Measurements from ENCODE around the gene PTPRJ.

DNA sequence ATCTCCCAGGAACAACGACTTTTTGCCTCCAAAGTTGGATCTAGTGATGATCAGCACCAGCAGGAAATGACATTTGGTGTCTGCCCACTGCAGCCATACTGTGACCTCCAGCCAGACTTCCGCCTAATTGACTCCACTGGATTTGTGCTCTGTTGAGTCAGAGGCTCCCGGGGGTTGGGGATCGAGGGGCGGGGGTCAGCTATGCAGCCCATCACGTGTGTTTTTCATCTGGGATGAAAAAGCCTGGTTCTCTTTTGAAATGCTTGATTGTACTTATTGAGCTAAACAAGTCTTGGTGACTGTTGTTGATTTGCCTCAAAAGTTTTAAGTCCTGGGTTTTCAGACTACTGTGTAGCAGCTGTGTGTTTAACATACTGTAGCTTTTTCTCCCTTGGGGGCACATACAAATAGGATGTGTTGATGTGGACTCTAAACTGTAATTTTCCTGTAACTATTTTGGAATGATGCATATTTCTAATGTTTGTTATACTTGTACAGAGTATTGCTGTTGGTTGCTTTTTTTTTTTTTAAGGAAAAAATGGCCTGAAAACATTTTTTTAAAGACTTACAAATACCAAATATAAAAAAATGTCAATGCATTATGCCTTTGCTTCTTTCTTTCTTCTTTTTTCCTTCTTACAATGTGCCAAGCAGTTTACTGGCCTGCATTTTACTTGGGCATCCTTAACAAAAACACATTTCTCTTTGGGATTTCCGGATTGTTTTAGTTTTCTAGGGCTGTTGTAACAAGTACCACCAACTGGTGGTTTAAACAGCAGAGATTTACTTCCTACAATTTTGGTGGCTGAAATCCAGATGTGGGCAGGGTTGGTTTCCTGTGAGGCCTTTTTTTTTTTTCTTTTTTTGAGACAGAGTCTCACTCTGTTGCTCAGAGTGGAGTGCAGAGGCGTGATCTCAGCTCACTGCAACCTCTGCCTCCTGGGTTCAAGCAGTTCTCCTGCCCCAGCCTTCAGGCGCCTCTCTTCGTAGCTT lies 190.2 kb downstream of the PTPRJ start:
- TF ChIP-seq, protein P1, sequence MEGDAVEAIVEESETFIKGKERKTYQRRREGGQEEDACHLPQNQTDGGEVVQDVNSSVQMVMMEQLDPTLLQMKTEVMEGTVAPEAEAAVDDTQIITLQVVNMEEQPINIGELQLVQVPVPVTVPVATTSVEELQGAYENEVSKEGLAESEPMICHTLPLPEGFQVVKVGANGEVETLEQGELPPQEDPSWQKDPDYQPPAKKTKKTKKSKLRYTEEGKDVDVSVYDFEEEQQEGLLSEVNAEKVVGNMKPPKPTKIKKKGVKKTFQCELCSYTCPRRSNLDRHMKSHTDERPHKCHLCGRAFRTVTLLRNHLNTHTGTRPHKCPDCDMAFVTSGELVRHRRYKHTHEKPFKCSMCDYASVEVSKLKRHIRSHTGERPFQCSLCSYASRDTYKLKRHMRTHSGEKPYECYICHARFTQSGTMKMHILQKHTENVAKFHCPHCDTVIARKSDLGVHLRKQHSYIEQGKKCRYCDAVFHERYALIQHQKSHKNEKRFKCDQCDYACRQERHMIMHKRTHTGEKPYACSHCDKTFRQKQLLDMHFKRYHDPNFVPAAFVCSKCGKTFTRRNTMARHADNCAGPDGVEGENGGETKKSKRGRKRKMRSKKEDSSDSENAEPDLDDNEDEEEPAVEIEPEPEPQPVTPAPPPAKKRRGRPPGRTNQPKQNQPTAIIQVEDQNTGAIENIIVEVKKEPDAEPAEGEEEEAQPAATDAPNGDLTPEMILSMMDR (CRISPR knock-in tag; IDR thresholded peaks at IDR 0.05): no peak
- no peak for TF ChIP-seq POLR2AphosphoS2 (IDR thresholded peaks at IDR 0.05; ENCODE audit: low read depth, low read length)
- TF ChIP-seq POLR2A (IDR thresholded peaks at IDR 0.05; ENCODE audit: insufficient read depth in 1 of 2, low read depth in 2 of 2, low read length in 2 of 2): no peak
- TF ChIP-seq, protein P2, sequence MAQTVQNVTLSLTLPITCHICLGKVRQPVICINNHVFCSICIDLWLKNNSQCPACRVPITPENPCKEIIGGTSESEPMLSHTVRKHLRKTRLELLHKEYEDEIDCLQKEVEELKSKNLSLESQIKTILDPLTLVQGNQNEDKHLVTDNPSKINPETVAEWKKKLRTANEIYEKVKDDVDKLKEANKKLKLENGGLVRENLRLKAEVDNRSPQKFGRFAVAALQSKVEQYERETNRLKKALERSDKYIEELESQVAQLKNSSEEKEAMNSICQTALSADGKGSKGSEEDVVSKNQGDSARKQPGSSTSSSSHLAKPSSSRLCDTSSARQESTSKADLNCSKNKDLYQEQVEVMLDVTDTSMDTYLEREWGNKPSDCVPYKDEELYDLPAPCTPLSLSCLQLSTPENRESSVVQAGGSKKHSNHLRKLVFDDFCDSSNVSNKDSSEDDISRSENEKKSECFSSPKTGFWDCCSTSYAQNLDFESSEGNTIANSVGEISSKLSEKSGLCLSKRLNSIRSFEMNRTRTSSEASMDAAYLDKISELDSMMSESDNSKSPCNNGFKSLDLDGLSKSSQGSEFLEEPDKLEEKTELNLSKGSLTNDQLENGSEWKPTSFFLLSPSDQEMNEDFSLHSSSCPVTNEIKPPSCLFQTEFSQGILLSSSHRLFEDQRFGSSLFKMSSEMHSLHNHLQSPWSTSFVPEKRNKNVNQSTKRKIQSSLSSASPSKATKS (CRISPR knock-in tag; IDR thresholded peaks at IDR 0.05): no peak
- TF ChIP-seq BRCA1 (CRISPR knock-in tag; IDR thresholded peaks at IDR 0.05): no peak
- TF ChIP-seq, protein P3, sequence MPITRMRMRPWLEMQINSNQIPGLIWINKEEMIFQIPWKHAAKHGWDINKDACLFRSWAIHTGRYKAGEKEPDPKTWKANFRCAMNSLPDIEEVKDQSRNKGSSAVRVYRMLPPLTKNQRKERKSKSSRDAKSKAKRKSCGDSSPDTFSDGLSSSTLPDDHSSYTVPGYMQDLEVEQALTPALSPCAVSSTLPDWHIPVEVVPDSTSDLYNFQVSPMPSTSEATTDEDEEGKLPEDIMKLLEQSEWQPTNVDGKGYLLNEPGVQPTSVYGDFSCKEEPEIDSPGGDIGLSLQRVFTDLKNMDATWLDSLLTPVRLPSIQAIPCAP (CRISPR knock-in tag; IDR thresholded peaks at IDR 0.05; ENCODE audit: low read depth): no peak
- no peak for TF ChIP-seq CREB1 (IDR thresholded peaks at IDR 0.05)
- TF ChIP-seq CREB1 (CRISPR knock-in tag; IDR thresholded peaks at IDR 0.05): no peak
- TF ChIP-seq TAF1 (CRISPR knock-in tag; IDR thresholded peaks at IDR 0.05): no peak
- no peak for TF ChIP-seq SETDB1 (CRISPR knock-in tag; IDR thresholded peaks at IDR 0.05; ENCODE audit: borderline replicate concordance)
- no peak for TF ChIP-seq PCBP1 (IDR thresholded peaks at IDR 0.05; ENCODE audit: borderline replicate concordance, low read depth, low read length)
- TF ChIP-seq TP53 (CRISPR knock-in tag; conservative IDR thresholded peaks at IDR 0.05): no peak
- no peak for TF ChIP-seq ZNF644 (CRISPR knock-in tag; IDR thresholded peaks at IDR 0.05; ENCODE audit: low read depth)
- no peak for TF ChIP-seq ZSCAN30 (CRISPR knock-in tag; IDR thresholded peaks at IDR 0.05)
